GM10248 (cell line): ENCODE results near the gene MIEF2.

Experiments used
- CTCF ChIA-PET: fragments of 300-600 bp; sonication (Branson Sonifier 250); formaldehyde crosslinking; extraction: SDS; loops from one replicate; lab custom pipeline; 2021; ENCODE audit warnings: antibody characterized with exemption; lab: Yijun Ruan, JAX
- POLR2A ChIA-PET: fragments of 350-650 bp; sonication (Branson Sonifier 250); formaldehyde crosslinking; extraction: SDS; loops from one replicate; lab custom pipeline; 2020; ENCODE audit warnings: antibody characterized with exemption; lab: Yijun Ruan, JAX
- DNase-seq: peaks from one replicate; pipeline ENCODE4 v3.0.0; 2012; ENCODE audit errors: extremely low spot score
- CTCF ChIP-seq: IDR thresholded peaks from 2 replicates; pipeline ENCODE4 v1.5.1; 2012; ENCODE audit warnings: mild to moderate bottlenecking, low read depth; ENCODE audit errors: extremely low read depth, missing control alignments, control extremely low read depth

Gene MIEF2

GRCh38 chr17:18228176-18228682 is 32.2 kb upstream of the MIEF2 start:
- no peak for DNase-seq
- CTCF ChIA-PET = interaction anchor here (1.0 kb wide), 1 partner anchor 9 kb away, joined by 4 read pairs; no protein-coding TSS in a partner anchor
- TF ChIP-seq CTCF = no peak
- POLR2A ChIA-PET = no interaction called here

- TF ChIP-seq CTCF = no peak
- ChIA-PET CTCF (interaction anchor here (0.9 to 1.0 kb wide), 2 partner anchors 10 to 12 kb away, joined by 4 read pairs; no protein-coding TSS in a partner anchor), POLR2A (interaction anchor here (0.6 kb wide), 1 partner anchor 28 kb away, joined by 3 read pairs; no protein-coding TSS in a partner anchor)
- no peak for DNase-seq
These were observed 31.2 kb upstream of the MIEF2 start for GRCh38 chr17:18229254-18229653.

- ChIA-PET POLR2A (no interaction called here), CTCF (no interaction called here)
- DNase-seq = no peak
- TF ChIP-seq CTCF = no peak
These were observed 30.7 kb upstream of the MIEF2 start for GRCh38 chr17:18229771-18230170.

- TF ChIP-seq CTCF = no peak
- no peak for DNase-seq
- ChIA-PET POLR2A (no interaction called here), CTCF (interaction anchor here (1.3 to 2.6 kb wide), 3 partner anchors 13 to 89 kb away, joined by 3 to 14 read pairs (median 13); no protein-coding TSS in a partner anchor)
These were observed 29.9 kb upstream of the MIEF2 start for GRCh38 chr17:18230288-18231141.

- DNase-seq = no peak
- ChIA-PET CTCF (interaction anchor here (1.1 to 2.6 kb wide), 4 partner anchors 9 to 89 kb away, joined by 3 to 14 read pairs (median 8); no protein-coding TSS in a partner anchor), POLR2A (no interaction called here)
- TF ChIP-seq CTCF = no peak
These were observed 29.3 kb upstream of the MIEF2 start for GRCh38 chr17:18231164-18231563.

GRCh38 chr17:18233803-18234518 is 26.5 kb upstream of the MIEF2 start:
- no peak for DNase-seq
- ChIA-PET CTCF (interaction anchor here (0.9 kb wide), 1 partner anchor 17 kb away, joined by 3 read pairs; no protein-coding TSS in a partner anchor), POLR2A (no interaction called here)
- no peak for TF ChIP-seq CTCF
